Activated T-cell treated with anti-CD3 and anti-CD28 coated beads, Interleukin-2, amount 50 U/mL, for 4 hours (primary cell): ENCODE data around the gene NKAIN2. TPM values are rescaled to one million over a fixed set of nuclear protein-coding genes. Genes with fewer than 3 reads are reported as not detected.

Source experiments
- ATAC-seq, 2 donors: fragments of 200-7000 bp; cut with Tn5 transposase; one replicate each; pipeline ENCODE4 v1.10.0; 2021
- DNase-seq: peaks from one replicate; pipeline ENCODE4 v3.0.0-alpha.2; 2020
- H3K27me3 Mint-ChIP-seq: one replicate; pipeline ENCODE4 v1.8.0; 2021; ENCODE audit warnings: low read depth, mixed read lengths
- H3K36me3 Mint-ChIP-seq: one replicate; pipeline ENCODE4 v1.8.0; 2022; ENCODE audit warnings: mixed read lengths; ENCODE audit not compliant: insufficient read depth
- H3K4me1 Mint-ChIP-seq: one replicate; pipeline ENCODE4 v1.8.0; 2021; ENCODE audit warnings: low read depth, mixed read lengths
- H3K4me3 Mint-ChIP-seq: one replicate; pipeline ENCODE4 v1.8.0; 2021; ENCODE audit warnings: mild to moderate bottlenecking, moderate library complexity, mixed read lengths
- H3K9me3 Mint-ChIP-seq: one replicate; pipeline ENCODE4 v1.8.0; 2021; ENCODE audit warnings: mixed read lengths
- total RNA-seq, 3 donors: library from RNA; stranded (reverse); gene quantifications; one replicate each; pipeline ENCODE4 v1.2.1, GENCODE V29; 2021

The NKAIN2 gene
- total RNA-seq, 3 donors from 2014 or later = not detected

DNA sequence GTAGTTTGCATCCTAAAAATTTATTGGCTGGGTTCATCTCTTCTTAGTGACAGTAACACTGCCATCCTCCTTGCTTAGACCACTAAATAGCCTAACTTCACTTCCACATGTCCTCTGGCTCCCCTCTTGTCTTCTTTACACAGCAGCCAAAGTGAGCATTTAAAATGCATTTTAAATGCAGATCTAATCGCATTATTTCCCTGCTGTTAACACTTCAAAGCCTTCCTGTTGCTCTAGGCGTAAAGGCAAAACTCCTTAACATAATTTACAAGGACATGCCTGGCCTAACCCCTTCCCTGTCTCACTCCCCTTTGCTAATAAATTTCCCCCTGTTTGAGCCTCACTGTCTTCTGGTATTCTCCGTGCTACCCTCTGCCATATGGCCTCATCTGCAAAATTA, 26.5 kb downstream of the NKAIN2 start:
- no peaks in the 10 kb centered on the region for H3K4me1 Mint-ChIP-seq
- no peaks in the 10 kb centered on the region for H3K27me3 Mint-ChIP-seq
- DNase-seq = no peak
- no peak overlapping the region for H3K4me3 Mint-ChIP-seq
- no peak for ATAC-seq
- no peaks in the 10 kb centered on the region for H3K9me3 Mint-ChIP-seq
- no peaks in the 10 kb centered on the region for H3K36me3 Mint-ChIP-seq

GRCh38 chr6:123838505-123839234, 35.0 kb downstream of the NKAIN2 start:
- ATAC-seq (no peak), DNase-seq (no peak)
- H3K27me3 Mint-ChIP-seq = no peaks in the 10 kb centered on the region
- no peak overlapping the region for H3K4me3 Mint-ChIP-seq
- H3K9me3 Mint-ChIP-seq = peaks cover 3% of the 10 kb centered on the region
- H3K4me1 Mint-ChIP-seq = no peaks in the 10 kb centered on the region
- no peaks in the 10 kb centered on the region for H3K36me3 Mint-ChIP-seq

DNA sequence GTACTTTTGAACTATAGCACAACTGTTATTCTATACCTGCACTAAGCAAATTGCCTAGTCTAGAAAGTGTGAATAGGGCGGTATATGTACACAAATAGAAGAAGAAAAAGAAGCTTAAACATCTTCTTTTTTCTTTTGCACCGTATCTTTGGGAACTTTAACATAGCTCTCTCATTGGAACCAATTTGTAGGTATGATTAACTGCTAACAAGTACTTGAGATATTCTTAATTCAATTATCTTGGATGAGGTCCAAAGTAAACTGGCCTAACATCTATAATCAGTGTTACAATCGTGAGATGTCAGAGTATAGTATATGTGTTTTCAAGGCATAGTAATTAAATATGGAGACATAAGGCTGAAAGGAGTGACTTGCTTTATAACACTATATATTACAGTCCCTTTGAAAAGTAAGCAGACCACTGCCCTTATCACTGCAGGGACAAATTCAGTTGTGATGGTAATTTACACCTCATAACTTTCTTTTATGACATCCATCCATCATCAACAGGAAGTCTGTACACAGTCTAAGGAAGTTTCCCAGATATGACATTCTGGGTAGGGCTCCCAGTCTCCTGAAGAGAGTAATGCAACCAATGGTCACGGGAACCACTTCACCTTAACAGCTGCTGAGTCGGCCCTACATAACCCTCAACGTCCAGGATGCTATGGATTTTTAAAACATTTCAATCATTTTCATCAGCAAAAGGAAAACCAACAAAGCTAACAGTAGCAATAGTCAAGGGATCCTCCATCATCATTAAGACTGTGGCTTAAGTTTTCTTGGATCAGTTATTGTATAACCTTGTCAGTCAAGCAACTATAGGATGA, 37.6 kb downstream of the NKAIN2 start:
- Mint-ChIP-seq H3K36me3 (no peaks in the 10 kb centered on the region), H3K4me1 (no peaks in the 10 kb centered on the region), H3K4me3 (no peak overlapping the region), H3K27me3 (no peaks in the 10 kb centered on the region), H3K9me3 (peaks cover 3% of the 10 kb centered on the region)
- ATAC-seq (no peak), DNase-seq (no peak)

GRCh38 chr6:123844011-123844410, 40.3 kb downstream of the NKAIN2 start:
- Mint-ChIP-seq H3K36me3 (no peaks in the 10 kb centered on the region), H3K4me1 (no peaks in the 10 kb centered on the region), H3K27me3 (no peaks in the 10 kb centered on the region), H3K4me3 (no peak overlapping the region), H3K9me3 (no peaks in the 10 kb centered on the region)
- DNase-seq (no peak), ATAC-seq (no peak)

- Mint-ChIP-seq H3K4me3 (no peak overlapping the region), H3K27me3 (no peaks in the 10 kb centered on the region), H3K36me3 (no peaks in the 10 kb centered on the region), H3K9me3 (peaks cover 4% of the 10 kb centered on the region), H3K4me1 (no peaks in the 10 kb centered on the region)
- DNase-seq (no peak), ATAC-seq (no peak)
These were observed 44.7 kb downstream of the NKAIN2 start for GRCh38 chr6:123848347-123848746.

DNA sequence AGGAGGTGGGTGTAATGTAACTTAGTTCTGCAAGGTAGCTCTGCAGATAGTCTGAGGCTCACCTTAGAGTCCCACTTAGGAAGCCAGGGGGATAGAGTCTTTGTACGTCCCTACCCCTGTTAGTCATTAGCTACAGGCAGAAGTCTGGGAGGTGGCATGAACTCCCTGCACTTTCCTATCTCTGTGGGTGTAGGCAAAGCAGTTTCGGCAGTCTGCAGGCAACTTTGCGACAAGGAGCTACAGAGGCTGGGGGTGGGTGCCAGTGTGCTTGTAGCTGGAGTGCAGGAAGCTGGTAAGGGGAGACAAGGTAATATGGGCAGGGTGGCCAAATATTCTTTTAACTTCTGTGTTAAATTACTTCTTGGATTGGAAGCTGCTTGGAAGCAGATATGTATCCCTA, 45.7 kb downstream of the NKAIN2 start:
- ATAC-seq = no peak
- Mint-ChIP-seq H3K4me1 (no peaks in the 10 kb centered on the region), H3K4me3 (no peak overlapping the region), H3K27me3 (no peaks in the 10 kb centered on the region), H3K9me3 (peaks cover 4% of the 10 kb centered on the region), H3K36me3 (no peaks in the 10 kb centered on the region)
- DNase-seq = no peak

DNA sequence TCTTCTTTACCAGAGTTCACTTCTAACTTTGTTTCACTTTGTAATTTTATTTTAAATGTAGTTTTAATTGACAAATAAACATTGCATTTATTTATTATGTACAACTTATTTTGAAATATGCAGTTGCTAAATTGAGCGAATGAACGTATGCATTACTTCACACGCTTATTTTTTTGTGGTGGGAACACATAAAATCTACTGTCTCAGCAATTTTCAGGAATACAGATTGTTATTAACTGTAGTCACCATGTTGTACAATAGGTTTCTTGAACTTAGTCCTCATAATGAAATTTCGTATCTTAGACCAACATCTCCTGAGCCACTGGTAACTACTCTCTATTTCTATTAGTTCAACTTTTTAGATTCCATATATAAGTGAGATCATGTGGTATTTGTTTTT, 46.9 kb downstream of the NKAIN2 start:
- ATAC-seq (no peak), DNase-seq (no peak)
- no peaks in the 10 kb centered on the region for H3K4me1 Mint-ChIP-seq
- H3K36me3 Mint-ChIP-seq = no peaks in the 10 kb centered on the region
- no peak overlapping the region for H3K4me3 Mint-ChIP-seq
- H3K27me3 Mint-ChIP-seq = no peaks in the 10 kb centered on the region
- H3K9me3 Mint-ChIP-seq = peaks cover 4% of the 10 kb centered on the region

- Mint-ChIP-seq H3K36me3 (no peaks in the 10 kb centered on the region), H3K4me3 (no peak overlapping the region), H3K9me3 (peaks cover 4% of the 10 kb centered on the region), H3K4me1 (no peaks in the 10 kb centered on the region), H3K27me3 (no peaks in the 10 kb centered on the region)
- ATAC-seq (no peak), DNase-seq (no peak)
These were observed 50.5 kb downstream of the NKAIN2 start for GRCh38 chr6:123854201-123854600.

DNA sequence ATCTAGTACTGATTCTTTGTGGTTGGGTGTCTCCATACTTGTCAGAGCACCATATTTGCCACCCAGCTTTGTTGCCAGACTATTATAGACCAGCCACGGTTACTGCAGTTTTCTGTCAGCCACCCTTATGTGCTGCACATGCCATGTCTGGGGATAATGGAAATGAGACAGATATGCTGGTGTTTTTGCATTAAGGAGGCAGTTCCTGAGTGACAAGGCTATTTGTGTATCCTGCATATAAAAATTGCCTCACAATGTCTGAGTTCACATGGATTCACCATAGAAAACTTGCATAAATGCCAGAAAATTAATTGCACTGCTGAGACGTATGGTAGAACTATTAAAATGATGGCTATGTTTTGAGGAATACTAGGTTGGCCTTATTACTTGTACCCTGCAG, 51.8 kb downstream of the NKAIN2 start:
- Mint-ChIP-seq H3K4me1 (no peaks in the 10 kb centered on the region), H3K9me3 (peaks cover 4% of the 10 kb centered on the region), H3K36me3 (no peaks in the 10 kb centered on the region), H3K27me3 (no peaks in the 10 kb centered on the region), H3K4me3 (no peak overlapping the region)
- DNase-seq (no peak), ATAC-seq (no peak)

GRCh38 chr6:123859291-123859690, 55.6 kb downstream of the NKAIN2 start:
- Mint-ChIP-seq H3K36me3 (no peaks in the 10 kb centered on the region), H3K4me3 (no peak overlapping the region), H3K4me1 (no peaks in the 10 kb centered on the region), H3K27me3 (no peaks in the 10 kb centered on the region), H3K9me3 (no peaks in the 10 kb centered on the region)
- no peak for DNase-seq
- ATAC-seq = no peak

- Mint-ChIP-seq H3K36me3 (no peaks in the 10 kb centered on the region), H3K9me3 (no peaks in the 10 kb centered on the region), H3K27me3 (no peaks in the 10 kb centered on the region), H3K4me3 (no peak overlapping the region), H3K4me1 (no peaks in the 10 kb centered on the region)
- ATAC-seq = no peak
- DNase-seq = no peak
These were observed 65.7 kb downstream of the NKAIN2 start for GRCh38 chr6:123869334-123869733.

DNA sequence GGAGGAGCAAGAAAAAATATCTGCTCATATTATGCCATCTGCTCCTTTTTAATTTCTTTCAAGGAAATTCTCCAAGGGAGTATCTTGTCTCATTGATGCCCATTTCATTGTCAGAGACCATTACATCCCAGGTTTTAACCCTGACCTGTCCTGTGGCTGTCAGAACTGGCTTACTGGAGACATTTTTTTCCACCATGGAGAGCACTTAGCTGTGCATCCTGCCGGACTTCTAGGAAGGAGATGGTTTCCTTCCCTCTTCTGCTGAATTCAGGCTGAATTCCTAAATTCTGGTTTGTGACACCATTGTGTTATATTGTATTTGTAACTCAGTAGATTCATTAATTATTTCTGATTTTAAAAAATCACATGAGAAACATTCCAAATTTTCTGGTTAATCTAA, 70.3 kb downstream of the NKAIN2 start:
- DNase-seq = no peak
- no peak for ATAC-seq
- Mint-ChIP-seq H3K9me3 (peaks cover 4% of the 10 kb centered on the region), H3K4me3 (no peak overlapping the region), H3K27me3 (no peaks in the 10 kb centered on the region), H3K4me1 (no peaks in the 10 kb centered on the region), H3K36me3 (no peaks in the 10 kb centered on the region)

DNA sequence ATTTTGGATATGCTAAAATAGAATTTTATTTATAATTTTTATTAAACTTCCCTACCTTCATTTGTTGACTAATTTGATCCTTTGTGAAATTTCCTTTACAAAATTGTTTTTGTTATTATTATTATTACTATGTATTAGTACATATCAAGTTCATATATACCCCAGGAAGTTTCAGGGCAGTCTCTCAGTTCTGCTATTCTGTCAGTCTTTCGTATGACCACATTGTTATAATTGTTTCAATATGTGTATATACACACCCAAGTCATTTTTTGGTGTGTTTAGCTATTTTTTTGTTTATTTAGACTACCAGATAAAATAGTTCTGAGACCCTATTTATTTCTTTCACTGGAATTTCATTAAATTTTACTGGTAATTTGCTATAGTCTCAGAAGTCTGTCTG, 72.1 kb downstream of the NKAIN2 start:
- H3K27me3 Mint-ChIP-seq = no peaks in the 10 kb centered on the region

DNA sequence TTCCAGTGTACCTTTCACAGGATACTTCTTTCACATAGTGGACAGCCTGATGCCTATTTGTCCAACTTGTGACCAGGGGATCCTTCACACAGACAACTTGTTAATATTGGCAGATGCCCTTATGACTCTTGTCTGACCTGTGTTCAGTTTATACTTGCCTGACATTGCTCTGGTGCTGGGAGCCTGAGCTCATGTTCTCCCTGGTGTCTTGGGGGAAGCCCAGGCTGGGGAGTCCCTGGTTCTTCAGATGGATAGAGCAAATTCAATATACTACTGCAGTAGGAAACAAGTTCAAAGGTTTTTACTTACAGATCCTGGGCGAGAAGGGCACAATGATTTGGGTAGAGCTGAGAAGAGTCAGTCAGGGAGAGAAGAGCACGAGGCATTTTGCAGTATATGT, 76.1 kb downstream of the NKAIN2 start:
- no peak overlapping the region for H3K4me3 Mint-ChIP-seq
- H3K9me3 Mint-ChIP-seq = peaks cover 8% of the 10 kb centered on the region
- no peaks in the 10 kb centered on the region for H3K36me3 Mint-ChIP-seq
- no peak for ATAC-seq
- no peaks in the 10 kb centered on the region for H3K4me1 Mint-ChIP-seq
- H3K27me3 Mint-ChIP-seq = no peaks in the 10 kb centered on the region
- no peak for DNase-seq

More for the DNA sequence above, 72.1 kb downstream of the NKAIN2 start:
- Mint-ChIP-seq H3K9me3 (peaks cover 4% of the 10 kb centered on the region), H3K4me3 (no peak overlapping the region), H3K4me1 (no peaks in the 10 kb centered on the region), H3K36me3 (no peaks in the 10 kb centered on the region)
- ATAC-seq (no peak), DNase-seq (no peak)
